Effector CD4-positive, alpha-beta T cell (primary cell): Measurements from ENCODE around the gene TYR. TPM values are rescaled to one million over a fixed set of nuclear protein-coding genes. Genes with fewer than 3 reads are reported as not detected.
"Not testable (repeated sequence)": the region's sequence is repeated elsewhere in the genome, so short reads cannot be mapped to it uniquely, and the experiment has no call there.

Experiments
- DNase-seq: peaks from one replicate; pipeline ENCODE4 v3.0.0-alpha.2; 2020
- total RNA-seq: gene quantifications from one replicate; lab custom pipeline; 2026; lab: John Stamatoyannopoulos, UW

The TYR gene
- not detected for total RNA-seq

DNA sequence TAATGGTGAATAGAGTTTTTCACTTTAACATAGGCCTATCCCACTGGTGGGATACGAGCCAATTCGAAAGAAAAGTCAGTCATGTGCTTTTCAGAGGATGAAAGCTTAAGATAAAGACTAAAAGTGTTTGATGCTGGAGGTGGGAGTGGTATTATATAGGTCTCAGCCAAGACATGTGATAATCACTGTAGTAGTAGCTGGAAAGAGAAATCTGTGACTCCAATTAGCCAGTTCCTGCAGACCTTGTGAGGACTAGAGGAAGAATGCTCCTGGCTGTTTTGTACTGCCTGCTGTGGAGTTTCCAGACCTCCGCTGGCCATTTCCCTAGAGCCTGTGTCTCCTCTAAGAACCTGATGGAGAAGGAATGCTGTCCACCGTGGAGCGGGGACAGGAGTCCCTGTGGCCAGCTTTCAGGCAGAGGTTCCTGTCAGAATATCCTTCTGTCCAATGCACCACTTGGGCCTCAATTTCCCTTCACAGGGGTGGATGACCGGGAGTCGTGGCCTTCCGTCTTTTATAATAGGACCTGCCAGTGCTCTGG is at the start of gene TYR:
Gene TYR, plus strand, starts transcription at position 185 of the 541 bp plus-strand sequence. Its CDS starts 79 bp downstream, at position 264.
- DNase-seq: no peak

DNA sequence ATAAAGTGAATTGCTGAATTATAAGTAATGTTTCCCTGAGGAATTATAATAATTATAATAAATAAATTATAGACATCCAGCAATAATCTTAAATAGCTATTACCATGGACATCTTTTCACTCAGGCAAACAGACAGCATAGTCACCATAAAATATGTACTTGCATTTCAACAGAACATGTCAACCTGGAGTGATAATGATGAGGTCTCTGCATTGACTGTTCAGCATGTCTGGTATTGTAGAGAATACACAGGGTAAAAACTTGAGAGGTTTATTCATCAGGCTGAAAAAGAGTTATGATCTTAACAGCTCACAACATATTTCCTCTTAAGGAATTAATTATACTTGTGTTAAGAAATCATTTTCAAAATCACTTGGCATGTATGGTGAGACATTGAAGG is 41.1 kb upstream of the TYR start:
- no peak for DNase-seq

DNA sequence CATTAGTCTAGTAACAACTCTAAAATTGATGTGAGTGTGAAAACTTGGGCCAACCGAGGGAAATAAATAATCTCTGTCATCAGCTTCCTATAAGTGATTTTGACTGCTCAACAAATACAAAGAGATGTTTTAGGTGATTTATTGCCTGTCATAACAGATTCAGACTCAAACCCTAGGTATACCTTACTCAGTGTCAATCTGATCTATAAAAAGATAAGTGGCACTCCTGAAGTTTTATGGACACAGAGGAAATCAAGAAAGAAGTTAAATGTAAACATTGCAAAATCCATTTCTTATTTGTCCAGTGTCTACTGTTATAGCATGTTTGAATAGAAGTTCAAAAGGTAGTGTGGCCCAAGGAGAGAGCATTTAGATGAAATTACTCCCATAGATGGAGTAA is 30.4 kb upstream of the TYR start:
- no peak for DNase-seq

DNA sequence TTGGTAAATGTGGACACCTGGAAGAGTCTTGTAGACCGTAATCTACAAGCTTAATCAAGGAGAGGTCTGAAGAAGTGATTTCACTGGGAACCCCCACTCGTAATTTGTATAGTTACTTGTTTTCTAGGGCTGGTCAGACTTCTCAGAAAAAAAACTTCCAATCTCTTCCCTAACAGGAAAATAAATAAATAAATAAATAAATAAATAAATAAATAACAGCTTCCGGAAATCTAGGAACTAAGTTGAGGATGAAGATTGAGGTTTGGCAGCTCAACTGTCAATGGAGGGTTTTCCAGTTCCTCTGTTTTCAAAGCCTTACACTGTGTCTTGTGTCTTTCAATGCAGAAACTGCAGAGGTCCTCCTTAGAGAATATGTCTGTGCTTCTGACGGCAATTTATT is 17.7 kb upstream of the TYR start:
- no peak for DNase-seq

DNA sequence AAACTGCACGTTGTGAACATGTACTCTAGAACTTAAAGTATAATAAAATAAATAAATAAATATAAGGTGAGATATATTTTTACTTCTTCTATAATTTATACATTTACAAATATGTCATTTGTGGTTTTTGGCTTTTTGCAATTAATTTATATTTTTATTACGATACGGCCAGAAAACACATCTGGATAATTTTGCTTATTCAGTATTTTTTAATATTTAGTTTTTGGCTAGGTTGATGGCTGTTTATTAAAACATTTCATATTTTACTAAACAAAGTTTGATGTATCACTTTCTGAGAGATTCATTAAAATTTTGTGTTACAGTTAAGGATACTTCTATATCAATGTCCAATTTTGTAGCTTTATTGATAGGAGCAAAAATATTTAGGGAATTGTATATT is 15.7 kb upstream of the TYR start:
- no peak for DNase-seq

DNA sequence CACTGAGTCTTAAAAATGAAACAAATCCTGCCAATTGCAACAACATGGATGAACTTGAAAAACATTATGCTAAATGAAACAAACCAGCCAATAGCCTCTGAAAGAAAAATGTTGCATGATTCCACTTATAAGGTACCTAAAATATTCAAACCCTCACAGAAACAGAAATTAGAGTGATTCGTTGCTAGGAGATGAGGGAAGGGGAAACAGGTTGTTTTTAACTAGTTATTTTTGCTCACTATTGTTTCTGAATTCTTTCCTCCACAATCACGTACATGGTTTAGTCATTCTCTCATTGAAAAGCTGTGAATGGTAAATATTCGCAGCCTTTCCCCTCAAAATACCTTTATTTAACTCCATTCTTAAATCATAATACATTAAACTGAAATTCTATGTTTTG is 14.0 kb upstream of the TYR start:
- DNase-seq: no peak

DNA sequence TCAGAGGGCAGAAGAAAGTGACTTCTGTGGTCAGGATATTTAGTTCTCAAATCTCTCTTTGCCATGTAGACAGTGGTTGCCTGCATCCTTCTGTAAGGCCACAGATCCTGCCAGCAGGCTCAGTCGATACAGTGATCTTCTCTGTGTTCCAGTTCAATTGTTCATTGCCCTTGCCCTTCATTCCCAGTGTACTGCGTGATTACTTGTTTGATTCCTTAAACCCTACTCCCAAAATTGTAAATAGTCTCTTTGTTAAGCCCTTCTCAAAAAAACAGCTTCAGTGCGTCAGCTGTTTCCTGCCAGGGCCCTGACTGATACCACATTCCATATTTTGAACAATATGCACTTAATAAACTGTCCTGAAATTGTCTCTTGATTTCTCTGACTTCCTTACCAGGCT is 9.3 kb upstream of the TYR start:
- no peak for DNase-seq

DNA sequence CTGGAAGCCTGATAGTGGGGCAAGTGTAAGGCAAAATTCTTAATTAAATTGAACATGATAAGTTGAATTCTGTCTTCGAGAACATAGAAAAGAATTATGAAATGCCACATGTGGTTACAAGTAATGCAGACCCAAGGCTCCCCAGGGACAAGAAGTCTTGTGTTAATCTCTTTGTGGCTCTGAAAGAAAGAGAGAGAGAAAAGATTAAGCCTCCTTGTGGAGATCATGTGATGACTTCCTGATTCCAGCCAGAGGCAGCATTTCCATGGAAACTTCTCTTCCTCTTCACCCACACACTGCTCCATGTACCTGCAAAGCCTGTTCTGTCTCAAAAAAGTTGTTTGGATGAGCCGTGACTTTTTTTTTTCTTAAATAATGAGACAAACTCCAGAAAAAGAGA is 1.9 kb upstream of the TYR start:
- DNase-seq: no peak

DNA sequence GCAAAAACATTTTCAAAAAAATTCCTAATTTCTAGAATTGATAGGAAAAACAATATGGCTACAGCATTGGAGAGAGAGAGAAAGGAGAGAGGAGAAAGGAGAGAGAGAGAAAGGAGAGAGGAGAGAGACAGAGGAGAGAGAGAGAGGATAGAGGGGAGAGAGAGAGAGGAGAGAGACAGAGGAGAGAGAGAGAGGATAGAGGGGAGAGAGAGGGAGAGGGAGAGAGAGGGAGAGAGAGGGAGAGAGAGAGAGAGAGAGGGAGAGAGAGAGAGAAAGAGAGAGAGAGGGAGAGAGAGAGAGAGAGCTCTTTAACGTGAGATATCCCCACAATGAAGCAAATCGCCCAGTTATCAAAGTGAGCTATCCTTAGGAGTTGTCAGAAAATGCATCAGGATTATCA is 737 bp upstream of the TYR start:
- DNase-seq: no peak

DNA sequence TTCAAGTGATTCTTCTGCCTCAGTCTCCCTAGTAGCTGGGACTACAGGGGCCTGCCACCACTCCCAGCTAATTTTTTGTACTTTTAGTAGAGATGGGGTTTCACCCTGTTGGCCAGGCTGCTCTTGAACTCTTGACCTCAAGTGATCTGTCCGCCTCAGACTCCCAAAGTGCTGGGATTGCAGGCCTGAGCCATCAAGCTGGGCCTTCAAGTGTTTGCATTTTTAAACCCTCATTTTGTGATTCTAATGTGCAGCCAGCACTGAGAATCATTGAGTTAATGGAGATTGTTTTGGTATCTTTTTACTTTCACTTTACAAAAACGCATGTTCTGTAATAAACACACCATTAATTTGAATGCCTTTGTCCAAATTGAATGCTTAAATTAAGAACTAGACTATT is 3.4 kb downstream of the TYR start:
- DNase-seq: no peak

DNA sequence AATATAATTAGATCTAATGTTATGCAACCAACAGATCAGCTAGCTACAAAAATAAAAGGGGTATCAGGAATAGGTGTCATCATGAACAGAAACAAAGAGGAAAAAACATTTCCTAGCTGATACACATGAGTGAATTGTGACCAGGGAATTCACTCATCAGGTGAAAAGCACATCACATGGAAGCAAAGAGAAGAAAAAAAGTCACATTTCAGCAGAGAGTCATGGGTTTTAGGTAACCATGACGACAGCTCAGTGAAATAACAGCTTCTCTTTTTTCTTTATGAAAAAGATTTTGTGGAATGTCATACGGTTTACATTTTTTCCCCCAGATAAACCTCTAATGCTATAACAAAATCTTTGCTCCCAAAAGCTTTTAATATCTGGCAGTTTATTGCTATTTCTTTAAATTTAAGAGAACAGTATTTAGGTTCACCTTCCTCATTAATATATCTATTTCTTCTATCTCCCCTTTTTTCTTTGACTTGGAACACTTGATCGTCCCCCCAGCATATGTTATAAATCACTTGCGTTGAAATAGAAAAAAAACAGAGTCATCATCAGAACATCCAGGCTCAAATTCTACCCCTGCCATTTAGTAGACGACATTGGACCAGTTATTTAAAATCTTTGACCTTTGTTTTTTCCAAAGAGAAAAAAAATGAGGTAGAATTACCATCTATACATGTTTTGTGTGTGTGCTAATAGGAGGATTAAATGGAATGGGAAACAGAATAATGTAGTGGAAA is 5.3 kb downstream of the TYR start:
- no peak for DNase-seq

DNA sequence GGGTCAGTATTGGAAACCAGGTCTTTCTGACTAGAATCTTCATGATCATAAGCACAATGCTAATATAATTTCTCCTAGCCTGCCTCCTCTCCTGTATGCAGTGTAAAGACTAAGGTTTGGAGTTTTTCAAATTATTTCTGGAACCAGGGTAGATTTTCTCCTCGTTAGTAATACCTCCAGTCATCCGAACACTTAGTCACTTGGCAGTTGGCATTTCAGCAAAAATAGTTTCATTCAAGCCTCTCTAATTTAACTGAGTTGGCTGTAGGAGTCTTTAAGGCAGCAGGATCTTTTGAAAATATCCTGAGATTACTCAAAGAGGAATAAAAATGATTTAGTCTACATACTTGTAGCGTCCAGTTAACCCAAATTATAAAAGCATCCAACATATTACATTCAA is 6.3 kb downstream of the TYR start:
- DNase-seq: no peak

DNA sequence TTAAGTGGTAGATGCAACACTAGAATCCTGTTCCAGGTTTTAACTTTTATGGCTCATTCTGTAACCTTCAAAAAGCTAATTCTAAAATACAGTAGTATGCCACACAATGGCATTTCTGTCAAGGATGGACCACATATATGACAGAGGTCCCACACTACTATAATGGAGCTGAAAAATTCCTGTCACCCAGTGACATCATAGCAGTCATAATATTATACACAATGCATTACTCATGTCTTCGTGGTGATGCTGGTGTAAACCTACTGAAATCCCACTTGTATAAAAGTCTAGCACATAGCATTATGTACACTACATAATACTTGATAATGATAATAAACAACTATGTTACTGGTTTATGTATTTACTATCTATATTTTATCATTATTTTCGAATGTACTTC is 12.1 kb downstream of the TYR start:
- no peak for DNase-seq

DNA sequence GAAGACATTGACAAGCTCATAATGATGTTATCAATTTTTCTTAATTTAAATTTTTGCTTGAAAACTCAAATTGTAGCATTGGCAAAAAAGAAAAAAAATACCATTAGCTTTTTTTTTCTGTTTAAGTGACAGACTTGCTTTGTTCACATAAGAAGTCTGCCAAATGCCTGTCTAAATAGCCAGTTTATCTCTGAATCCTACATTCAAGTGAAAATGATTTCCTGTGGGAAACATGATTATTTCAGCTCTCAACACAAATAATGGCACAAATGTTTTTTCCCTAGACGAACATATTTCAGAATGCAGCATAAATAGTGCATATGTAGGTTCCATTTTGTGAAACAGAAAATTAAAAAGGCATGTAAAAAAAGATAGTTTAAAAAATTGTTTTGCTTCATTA is 23.5 kb downstream of the TYR start:
- DNase-seq: no peak

DNA sequence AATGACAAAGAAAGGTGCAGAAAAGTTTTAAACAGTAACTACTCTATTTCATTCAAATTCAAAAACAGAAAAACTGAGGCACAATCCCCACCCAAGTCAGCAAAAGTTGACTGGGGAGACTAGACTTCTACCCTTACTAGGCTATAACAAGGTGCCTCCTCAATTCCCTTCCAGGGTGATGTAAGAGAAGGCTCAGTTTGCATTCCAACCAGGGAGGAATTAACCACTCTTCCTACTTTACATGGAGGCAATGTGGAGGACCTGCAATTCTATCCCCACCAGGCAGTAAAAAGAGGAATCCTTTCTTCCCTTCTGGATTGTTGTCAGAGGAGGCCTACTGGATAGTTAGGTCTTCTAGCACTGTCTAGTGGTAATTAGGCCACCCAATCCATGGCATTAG is 26.1 kb downstream of the TYR start:
- no peak for DNase-seq

DNA sequence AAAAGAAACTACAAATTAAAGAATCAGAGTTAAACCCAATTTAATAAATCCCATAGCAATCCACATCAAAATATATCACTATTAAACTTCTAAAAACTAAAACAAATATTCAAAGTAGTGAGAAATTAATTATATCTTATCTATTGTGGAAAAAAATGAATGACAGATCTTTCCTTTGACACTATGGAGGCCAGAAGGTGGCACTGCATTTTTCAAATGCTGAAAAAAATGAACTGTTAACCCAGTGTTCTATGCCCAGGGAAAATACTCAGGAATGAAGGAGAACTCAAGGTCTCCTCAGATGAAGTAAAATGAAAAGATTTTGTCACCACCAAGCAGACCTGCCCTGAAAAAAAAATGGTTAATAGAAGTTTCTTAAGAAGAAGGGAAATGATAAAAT is 27.7 kb downstream of the TYR start:
- no peak for DNase-seq

DNA sequence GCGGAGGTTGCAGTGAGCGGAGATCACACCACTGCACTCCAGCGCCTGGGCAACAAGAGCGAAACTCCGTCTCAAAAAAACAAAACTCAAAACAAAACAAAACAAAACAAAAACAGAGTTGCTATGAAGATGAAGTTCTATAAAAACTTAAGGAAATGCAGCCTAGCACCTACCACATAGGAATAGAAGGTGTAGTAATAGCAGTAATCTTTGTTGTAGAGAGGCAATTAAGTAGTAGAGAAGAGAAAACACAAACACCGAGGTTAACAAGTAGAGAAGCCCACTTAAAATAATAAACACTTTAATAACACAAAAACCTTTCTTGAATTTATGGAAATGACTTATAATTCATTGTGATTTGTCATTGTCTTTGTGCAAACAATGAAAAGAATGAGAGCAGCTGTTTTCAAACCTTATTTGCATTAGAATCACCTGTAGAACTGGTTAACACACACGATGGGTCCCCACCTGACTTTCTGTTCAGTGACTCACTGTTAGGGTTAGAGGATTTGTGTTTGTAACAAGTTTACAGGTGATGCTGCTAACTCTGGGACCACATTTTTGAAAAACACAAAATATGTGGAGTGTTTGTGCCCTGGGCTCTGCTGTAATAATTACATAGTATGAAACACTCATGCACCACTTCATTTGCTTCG is 43.1 kb downstream of the TYR start:
- no peak for DNase-seq

DNA sequence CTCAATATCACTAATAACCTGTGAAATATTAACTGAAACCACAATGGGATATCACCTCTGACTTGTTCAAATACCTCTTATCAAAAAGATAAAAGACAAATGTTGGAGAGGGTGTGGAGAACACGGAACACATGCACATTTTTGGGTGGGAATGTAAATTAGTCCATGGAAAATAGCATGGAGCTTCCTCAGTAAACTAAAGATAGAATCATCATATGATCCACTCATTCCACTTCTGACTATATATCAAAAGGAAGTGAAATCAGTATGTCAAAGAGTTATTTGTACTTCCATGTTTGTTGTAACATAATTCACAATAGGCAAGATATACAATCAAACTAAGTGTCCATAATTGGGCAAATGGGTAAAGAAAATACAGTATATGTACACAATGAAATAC is 57.4 kb downstream of the TYR start:
- DNase-seq: no peak

DNA sequence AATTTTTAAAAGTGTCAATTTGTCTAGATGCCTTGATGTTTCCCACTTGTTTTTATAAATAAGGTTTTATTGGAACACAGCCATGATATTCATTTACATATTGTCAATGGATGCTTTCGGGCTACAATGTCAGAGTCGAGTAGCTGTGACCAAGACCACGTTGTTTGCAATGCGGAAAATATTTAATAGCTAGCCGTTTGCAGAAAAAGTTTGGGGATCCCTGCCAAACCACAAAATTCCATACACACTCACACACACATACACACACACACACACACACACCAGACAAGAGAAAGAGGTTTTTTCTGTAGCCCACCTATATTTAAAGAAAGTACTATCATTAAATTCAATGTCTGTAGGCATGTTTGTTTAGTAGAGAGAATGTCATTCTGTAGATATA is 58.3 kb downstream of the TYR start:
- DNase-seq: no peak

DNA sequence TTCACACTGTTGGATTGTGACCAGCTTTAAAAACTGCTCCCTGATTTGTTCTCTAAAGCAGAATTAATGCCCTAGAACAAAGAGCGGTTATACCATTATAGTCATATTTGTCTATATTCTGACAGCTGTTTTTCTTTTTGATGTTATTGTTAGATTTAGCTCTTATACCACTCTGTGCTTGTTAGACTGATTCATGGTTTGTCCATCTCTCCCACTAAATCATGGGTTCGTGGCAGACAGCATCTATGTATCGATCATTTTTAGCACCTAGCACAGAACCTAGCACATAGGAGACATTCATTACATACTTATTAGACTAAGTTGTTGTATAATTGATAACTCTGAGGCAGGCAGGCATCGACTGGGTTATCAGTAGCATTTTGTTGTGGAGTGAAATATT is 69.3 kb downstream of the TYR start:
- not testable (repeated sequence) for DNase-seq

DNA sequence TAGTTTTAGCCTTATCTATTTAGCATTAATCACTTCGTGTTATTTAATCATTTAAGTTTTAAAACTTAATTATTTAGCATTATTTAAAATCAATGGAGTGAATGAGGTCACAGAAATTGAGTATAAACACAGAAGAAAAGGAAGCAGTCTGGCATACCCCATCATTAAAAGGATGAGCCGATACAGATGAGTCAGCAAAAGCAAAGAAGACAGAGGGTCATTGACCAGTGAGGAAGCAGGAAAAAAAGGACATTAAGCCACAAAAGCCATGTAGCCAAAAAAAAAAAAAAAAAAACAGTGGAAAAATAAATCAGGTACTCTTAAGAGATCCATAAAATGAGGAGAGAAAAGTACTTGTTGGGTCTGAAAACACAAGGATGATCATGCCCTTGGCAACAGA is 71.5 kb downstream of the TYR start:
- no peak for DNase-seq

DNA sequence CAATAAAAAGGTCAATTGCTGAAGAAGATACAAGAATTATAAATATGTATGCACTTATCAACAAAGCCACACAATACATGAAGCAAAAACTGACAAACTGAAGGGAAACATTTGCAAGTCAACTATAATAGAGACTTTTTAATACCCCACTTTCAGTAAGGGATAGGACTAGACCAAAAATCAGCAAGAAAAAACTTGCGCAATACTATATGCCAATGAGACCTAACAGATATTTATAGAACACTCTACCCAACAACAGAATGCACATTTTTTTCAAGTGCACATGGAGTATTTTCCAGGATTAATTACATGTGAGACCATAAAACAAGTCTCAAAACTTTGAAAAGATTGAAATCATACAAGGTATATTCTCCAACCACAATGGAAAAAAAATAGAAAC is 83.8 kb downstream of the TYR start:
- not testable (repeated sequence) for DNase-seq

DNA sequence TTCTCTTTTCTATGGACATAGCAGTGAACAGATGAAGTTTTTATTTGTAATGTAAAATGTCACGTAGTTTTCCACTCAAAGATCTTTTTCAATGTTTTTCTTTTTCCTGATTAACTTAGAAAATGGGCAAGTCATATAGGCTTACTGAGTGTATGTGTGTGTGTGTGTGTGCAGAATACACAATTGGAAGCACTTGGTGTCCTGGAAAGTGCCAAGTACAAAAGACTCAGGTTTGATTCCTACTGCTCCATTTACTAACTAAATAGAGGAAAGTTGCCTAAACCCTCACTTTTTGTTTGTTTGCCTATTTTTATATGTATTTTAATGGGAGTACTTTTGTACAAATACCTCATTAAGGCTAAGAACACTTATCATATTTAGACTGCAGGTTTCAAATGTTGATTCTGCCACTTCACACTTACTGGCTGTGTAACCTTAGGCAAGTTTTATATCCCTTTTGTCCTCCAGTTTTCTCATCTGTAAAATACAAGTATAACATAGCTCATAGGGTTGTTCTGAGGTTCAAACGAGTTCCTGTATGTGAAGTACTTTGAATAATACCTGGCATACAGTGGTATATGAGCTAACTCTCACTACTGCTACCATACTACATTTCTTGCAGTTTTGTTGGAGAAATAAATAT is 90.1 kb downstream of the TYR start:
- DNase-seq: no peak

DNA sequence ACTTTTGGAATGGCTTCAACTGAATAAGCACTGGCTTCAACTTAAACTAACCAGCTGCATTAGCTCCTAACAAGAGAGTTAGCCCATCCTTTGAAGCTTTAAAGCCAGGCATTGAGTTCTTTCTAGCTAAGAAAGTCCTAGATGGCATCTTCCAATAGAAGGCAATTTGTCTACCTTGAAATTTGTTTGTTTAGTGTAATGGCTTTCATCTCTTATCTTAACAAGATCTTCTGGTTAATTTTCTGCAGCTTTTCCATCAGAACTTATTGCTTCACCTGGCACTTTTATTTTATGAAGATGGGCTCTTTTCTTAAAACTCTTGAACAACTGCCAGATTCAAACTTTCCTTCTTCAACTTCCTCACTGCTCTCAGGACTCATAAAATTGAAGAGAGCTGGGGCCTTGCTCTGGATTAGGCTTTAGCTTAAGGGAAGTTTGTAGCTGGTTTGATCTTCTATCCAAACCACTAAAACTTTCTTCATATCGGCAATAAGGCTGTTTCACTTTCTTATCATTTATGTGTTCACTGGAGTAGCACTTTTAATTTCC is 94.9 kb downstream of the TYR start:
- not testable (repeated sequence) for DNase-seq
